Measurements from ENCODE around the gene TSHZ2. TPM values are rescaled to one million over a fixed set of nuclear protein-coding genes. Genes with fewer than 3 reads are reported as not detected.

The TSHZ2 gene
- total RNA-seq, 1 experiment from 2014 or later, result 2.3 TPM

- intact Hi-C loops (cut with micrococcal nuclease), result no loop called here
- no peaks in the 10 kb centered on the region for H3K27me3 Mint-ChIP-seq (ENCODE audit: insufficient read depth, unreplicated experiment)
- TF ChIP-seq, protein P1, sequence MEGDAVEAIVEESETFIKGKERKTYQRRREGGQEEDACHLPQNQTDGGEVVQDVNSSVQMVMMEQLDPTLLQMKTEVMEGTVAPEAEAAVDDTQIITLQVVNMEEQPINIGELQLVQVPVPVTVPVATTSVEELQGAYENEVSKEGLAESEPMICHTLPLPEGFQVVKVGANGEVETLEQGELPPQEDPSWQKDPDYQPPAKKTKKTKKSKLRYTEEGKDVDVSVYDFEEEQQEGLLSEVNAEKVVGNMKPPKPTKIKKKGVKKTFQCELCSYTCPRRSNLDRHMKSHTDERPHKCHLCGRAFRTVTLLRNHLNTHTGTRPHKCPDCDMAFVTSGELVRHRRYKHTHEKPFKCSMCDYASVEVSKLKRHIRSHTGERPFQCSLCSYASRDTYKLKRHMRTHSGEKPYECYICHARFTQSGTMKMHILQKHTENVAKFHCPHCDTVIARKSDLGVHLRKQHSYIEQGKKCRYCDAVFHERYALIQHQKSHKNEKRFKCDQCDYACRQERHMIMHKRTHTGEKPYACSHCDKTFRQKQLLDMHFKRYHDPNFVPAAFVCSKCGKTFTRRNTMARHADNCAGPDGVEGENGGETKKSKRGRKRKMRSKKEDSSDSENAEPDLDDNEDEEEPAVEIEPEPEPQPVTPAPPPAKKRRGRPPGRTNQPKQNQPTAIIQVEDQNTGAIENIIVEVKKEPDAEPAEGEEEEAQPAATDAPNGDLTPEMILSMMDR (IDR thresholded peaks at IDR 0.05; ENCODE audit: unreplicated experiment), result no peak
- H3K9me3 Mint-ChIP-seq (ENCODE audit: unreplicated experiment), result no peaks in the 10 kb centered on the region
- POLR2A ChIA-PET, result no interaction called here
- DNase-seq (ENCODE audit: unreplicated experiment), result no peak
- no peaks in the 10 kb centered on the region for H3K4me1 Mint-ChIP-seq (ENCODE audit: insufficient read depth, unreplicated experiment)
- H3K27ac Mint-ChIP-seq (ENCODE audit: low read depth, unreplicated experiment), result no peak overlapping the region
- no peak overlapping the region for H3K4me3 Mint-ChIP-seq (ENCODE audit: unreplicated experiment)
- CTCF ChIA-PET, result no interaction called here
- no TSS peak for BruUV-seq (replicated peaks)
- H3K36me3 Mint-ChIP-seq (ENCODE audit: insufficient read depth, unreplicated experiment), result no peaks in the 10 kb centered on the region
Observed at GRCh38 chr20:53299831-53300230, 327.7 kb downstream of the TSHZ2 start.

- H3K4me1 Mint-ChIP-seq (ENCODE audit: insufficient read depth, unreplicated experiment), result no peaks in the 10 kb centered on the region
- H3K9me3 Mint-ChIP-seq (ENCODE audit: unreplicated experiment), result no peaks in the 10 kb centered on the region
- TF ChIP-seq, protein P1 (IDR thresholded peaks at IDR 0.05; ENCODE audit: unreplicated experiment), result no peak
- no TSS peak for BruUV-seq (replicated peaks)
- CTCF ChIA-PET, result no interaction called here
- no peak overlapping the region for H3K4me3 Mint-ChIP-seq (ENCODE audit: unreplicated experiment)
- intact Hi-C loops (cut with micrococcal nuclease), result no loop called here
- no peaks in the 10 kb centered on the region for H3K27me3 Mint-ChIP-seq (ENCODE audit: insufficient read depth, unreplicated experiment)
- no peak for DNase-seq (ENCODE audit: unreplicated experiment)
- no peaks in the 10 kb centered on the region for H3K36me3 Mint-ChIP-seq (ENCODE audit: insufficient read depth, unreplicated experiment)
- H3K27ac Mint-ChIP-seq (ENCODE audit: low read depth, unreplicated experiment), result no peak overlapping the region
- POLR2A ChIA-PET, result no interaction called here
Observed at GRCh38 chr20:53301869-53302268, 329.7 kb downstream of the TSHZ2 start.

DNA sequence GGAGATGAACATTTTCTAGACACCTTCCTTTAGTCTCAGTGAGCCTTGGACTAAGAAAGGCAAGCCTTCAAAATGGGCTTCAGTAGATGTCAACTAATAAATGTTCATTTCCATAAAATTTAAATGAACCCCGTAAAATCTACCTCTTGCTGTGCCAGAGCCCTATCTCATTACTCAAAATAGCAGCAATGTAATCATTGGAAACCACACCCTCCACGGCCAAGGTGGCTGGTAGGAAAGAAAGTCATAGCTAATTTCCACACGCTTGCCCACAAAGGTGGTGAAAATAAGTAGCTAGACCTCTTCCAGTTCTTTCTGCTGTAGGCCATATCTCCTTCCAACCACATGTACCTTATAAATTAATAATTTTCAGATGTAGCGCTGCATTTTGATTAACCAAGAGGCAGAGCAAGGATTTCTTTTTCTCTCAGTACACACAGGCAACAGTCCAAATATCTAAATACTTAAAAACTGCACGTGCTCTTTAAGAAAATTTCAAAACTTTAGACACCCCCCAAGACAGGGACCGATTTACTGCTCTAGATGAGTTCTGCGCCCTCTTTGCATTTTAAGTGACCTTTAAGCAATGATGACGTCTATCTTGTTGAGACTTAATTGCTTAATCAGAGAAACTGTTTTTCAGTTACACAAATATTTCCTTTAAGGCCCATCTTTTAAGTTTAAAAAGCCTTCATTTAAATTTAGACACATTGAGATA lies 330.7 kb downstream of the TSHZ2 start:
- no peaks in the 10 kb centered on the region for H3K36me3 Mint-ChIP-seq (ENCODE audit: insufficient read depth, unreplicated experiment)
- DNase-seq (ENCODE audit: unreplicated experiment), result no peak
- POLR2A ChIA-PET, result no interaction called here
- no peak overlapping the region for H3K27ac Mint-ChIP-seq (ENCODE audit: low read depth, unreplicated experiment)
- CTCF ChIA-PET, result no interaction called here
- H3K4me3 Mint-ChIP-seq (ENCODE audit: unreplicated experiment), result no peak overlapping the region
- BruUV-seq (replicated peaks), result no TSS peak
- TF ChIP-seq, protein P1 (IDR thresholded peaks at IDR 0.05; ENCODE audit: unreplicated experiment), result no peak
- no peaks in the 10 kb centered on the region for H3K9me3 Mint-ChIP-seq (ENCODE audit: unreplicated experiment)
- intact Hi-C loops (cut with micrococcal nuclease), result no loop called here
- H3K4me1 Mint-ChIP-seq (ENCODE audit: insufficient read depth, unreplicated experiment), result no peaks in the 10 kb centered on the region
- no peaks in the 10 kb centered on the region for H3K27me3 Mint-ChIP-seq (ENCODE audit: insufficient read depth, unreplicated experiment)

DNA sequence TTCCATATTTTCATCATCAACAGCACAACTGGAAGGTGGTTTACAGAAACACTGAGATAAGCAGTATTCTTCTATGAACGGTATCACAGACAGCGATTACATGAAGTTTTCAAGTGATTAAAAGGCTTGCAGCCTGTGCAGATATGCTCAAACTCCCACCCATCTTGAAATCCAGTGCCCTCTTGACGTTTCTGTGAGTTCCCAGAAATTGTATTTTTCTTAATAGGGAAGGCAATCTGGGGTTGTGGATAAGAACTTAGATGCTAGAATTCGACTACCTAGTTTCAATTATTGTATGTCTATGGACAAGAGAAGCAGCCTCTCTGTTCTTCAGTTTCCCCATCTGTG lies 331.2 kb downstream of the TSHZ2 start:
- ChIA-PET CTCF (no interaction called here), POLR2A (no interaction called here)
- no TSS peak for BruUV-seq (replicated peaks)
- Mint-ChIP-seq H3K27ac (ENCODE audit: low read depth, unreplicated experiment) (no peak overlapping the region), H3K36me3 (ENCODE audit: insufficient read depth, unreplicated experiment) (no peaks in the 10 kb centered on the region), H3K9me3 (ENCODE audit: unreplicated experiment) (no peaks in the 10 kb centered on the region), H3K4me1 (ENCODE audit: insufficient read depth, unreplicated experiment) (no peaks in the 10 kb centered on the region), H3K4me3 (ENCODE audit: unreplicated experiment) (no peak overlapping the region), H3K27me3 (ENCODE audit: insufficient read depth, unreplicated experiment) (no peaks in the 10 kb centered on the region)
- intact Hi-C loops (cut with micrococcal nuclease), result no loop called here
- DNase-seq (ENCODE audit: unreplicated experiment), result no peak
- TF ChIP-seq, protein P1 (IDR thresholded peaks at IDR 0.05; ENCODE audit: unreplicated experiment), result no peak
